Activated CD8-positive, alpha-beta T cell treated with anti-CD3 and anti-CD28 coated beads for 36 hours (primary cell): ENCODE measurements around the gene FRRS1L. TPM values are rescaled to one million over a fixed set of nuclear protein-coding genes. Genes with fewer than 3 reads are reported as not detected.

Source experiments
- ATAC-seq: fragments of 200-7000 bp; cut with Tn5 transposase; one replicate; pipeline ENCODE4 v1.10.0; 2021; ENCODE audit warnings: mild to moderate bottlenecking, moderate library complexity
- CTCF ChIA-PET: fragments of 350-600 bp; sonication (Branson Sonifier 250); formaldehyde crosslinking; loops from one replicate; lab custom pipeline; 2021; ENCODE audit warnings: antibody characterized with exemption; lab: Charles Lee
- POLR2A ChIA-PET: fragments of 350-600 bp; sonication (Branson Sonifier 250); formaldehyde crosslinking; loops from one replicate; lab custom pipeline; 2021; ENCODE audit warnings: antibody characterized with exemption; lab: Charles Lee
- DNase-seq: peaks from one replicate; pipeline ENCODE4 v3.0.0-alpha.2; 2020
- H3K27ac Mint-ChIP-seq: one replicate; pipeline ENCODE4 v1.8.0; 2021; ENCODE audit warnings: mild to moderate bottlenecking, mixed read lengths
- H3K27me3 Mint-ChIP-seq: one replicate; pipeline ENCODE4 v1.8.0; 2021; ENCODE audit warnings: mixed read lengths
- H3K36me3 Mint-ChIP-seq: one replicate; pipeline ENCODE4 v1.8.0; 2021; ENCODE audit warnings: low read depth, mixed read lengths
- H3K4me1 Mint-ChIP-seq: one replicate; pipeline ENCODE4 v1.8.0; 2021; ENCODE audit warnings: low read depth, mixed read lengths
- H3K4me3 Mint-ChIP-seq: one replicate; pipeline ENCODE4 v1.8.0; 2021; ENCODE audit warnings: mild to moderate bottlenecking, moderate library complexity, mixed read lengths
- H3K9me3 Mint-ChIP-seq: one replicate; pipeline ENCODE4 v1.8.0; 2021; ENCODE audit warnings: mixed read lengths
- intact Hi-C: fragments of 100-400 bp; cut with micrococcal nuclease; formaldehyde crosslinking; loops from one replicate; pipeline ENCODE4 v1.10.0; 2022
- total RNA-seq, 2 experiments: library from RNA; stranded (reverse); gene quantifications; one replicate each; pipeline ENCODE4 v1.2.3, GENCODE V29; 2021
- TF ChIP-seq, protein P1 (sequence below): fragments of 200-600 bp; IDR thresholded peaks from one replicate; pipeline ENCODE4 v1.8.0; 2022; ENCODE audit warnings: antibody characterized with exemption, mild to moderate bottlenecking

Gene FRRS1L
- total RNA-seq, 2 experiments from 2014 or later, result not detected

- ATAC-seq (no peak), DNase-seq (no peak)
- TF ChIP-seq, protein P1, sequence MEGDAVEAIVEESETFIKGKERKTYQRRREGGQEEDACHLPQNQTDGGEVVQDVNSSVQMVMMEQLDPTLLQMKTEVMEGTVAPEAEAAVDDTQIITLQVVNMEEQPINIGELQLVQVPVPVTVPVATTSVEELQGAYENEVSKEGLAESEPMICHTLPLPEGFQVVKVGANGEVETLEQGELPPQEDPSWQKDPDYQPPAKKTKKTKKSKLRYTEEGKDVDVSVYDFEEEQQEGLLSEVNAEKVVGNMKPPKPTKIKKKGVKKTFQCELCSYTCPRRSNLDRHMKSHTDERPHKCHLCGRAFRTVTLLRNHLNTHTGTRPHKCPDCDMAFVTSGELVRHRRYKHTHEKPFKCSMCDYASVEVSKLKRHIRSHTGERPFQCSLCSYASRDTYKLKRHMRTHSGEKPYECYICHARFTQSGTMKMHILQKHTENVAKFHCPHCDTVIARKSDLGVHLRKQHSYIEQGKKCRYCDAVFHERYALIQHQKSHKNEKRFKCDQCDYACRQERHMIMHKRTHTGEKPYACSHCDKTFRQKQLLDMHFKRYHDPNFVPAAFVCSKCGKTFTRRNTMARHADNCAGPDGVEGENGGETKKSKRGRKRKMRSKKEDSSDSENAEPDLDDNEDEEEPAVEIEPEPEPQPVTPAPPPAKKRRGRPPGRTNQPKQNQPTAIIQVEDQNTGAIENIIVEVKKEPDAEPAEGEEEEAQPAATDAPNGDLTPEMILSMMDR, result no peak
- intact Hi-C loops, result no loop called here
- Mint-ChIP-seq H3K9me3 (no peaks in the 10 kb centered on the region), H3K27me3 (peaks cover 5% of the 10 kb centered on the region), H3K36me3 (no peaks in the 10 kb centered on the region), H3K4me3 (no peak overlapping the region), H3K4me1 (peaks cover 10% of the 10 kb centered on the region), H3K27ac (no peak overlapping the region)
- ChIA-PET CTCF (no interaction called here), POLR2A (no interaction called here)
Measured at GRCh38 chr9:109176963-109177362, 9.9 kb upstream of the FRRS1L start.

GRCh38 chr9:109176386-109176785 is 9.3 kb upstream of the FRRS1L start:
- no peak overlapping the region for H3K27ac Mint-ChIP-seq
- H3K4me1 Mint-ChIP-seq, result peaks cover 7% of the 10 kb centered on the region
- DNase-seq (no peak), ATAC-seq (no peak)
- ChIA-PET POLR2A (no interaction called here), CTCF (no interaction called here)
- H3K9me3 Mint-ChIP-seq, result no peaks in the 10 kb centered on the region
- peaks cover 5% of the 10 kb centered on the region for H3K27me3 Mint-ChIP-seq
- TF ChIP-seq, protein P1, result no peak
- H3K4me3 Mint-ChIP-seq, result no peak overlapping the region
- intact Hi-C loops, result no loop called here
- H3K36me3 Mint-ChIP-seq, result no peaks in the 10 kb centered on the region

GRCh38 chr9:109172935-109173334 is 5.9 kb upstream of the FRRS1L start:
- Mint-ChIP-seq H3K36me3 (no peaks in the 10 kb centered on the region), H3K4me3 (no peak overlapping the region), H3K27ac (no peak overlapping the region), H3K27me3 (peaks cover 21% of the 10 kb centered on the region), H3K9me3 (no peaks in the 10 kb centered on the region), H3K4me1 (no peaks in the 10 kb centered on the region)
- ChIA-PET POLR2A (no interaction called here), CTCF (interaction anchor here (1.2 kb wide), 1 partner anchor 23 kb away, joined by 3 read pairs; no protein-coding TSS in a partner anchor)
- TF ChIP-seq, protein P1, result no peak
- DNase-seq (no peak), ATAC-seq (no peak)
- intact Hi-C loops, result no loop called here

GRCh38 chr9:109171926-109172325 is 4.9 kb upstream of the FRRS1L start:
- ChIA-PET CTCF (no interaction called here), POLR2A (no interaction called here)
- Mint-ChIP-seq H3K27me3 (peaks cover 30% of the 10 kb centered on the region), H3K9me3 (no peaks in the 10 kb centered on the region), H3K36me3 (no peaks in the 10 kb centered on the region), H3K4me3 (no peak overlapping the region), H3K4me1 (peaks cover 4% of the 10 kb centered on the region), H3K27ac (no peak overlapping the region)
- TF ChIP-seq, protein P1, result no peak
- intact Hi-C loops, result no loop called here
- DNase-seq (no peak), ATAC-seq (no peak)

DNA sequence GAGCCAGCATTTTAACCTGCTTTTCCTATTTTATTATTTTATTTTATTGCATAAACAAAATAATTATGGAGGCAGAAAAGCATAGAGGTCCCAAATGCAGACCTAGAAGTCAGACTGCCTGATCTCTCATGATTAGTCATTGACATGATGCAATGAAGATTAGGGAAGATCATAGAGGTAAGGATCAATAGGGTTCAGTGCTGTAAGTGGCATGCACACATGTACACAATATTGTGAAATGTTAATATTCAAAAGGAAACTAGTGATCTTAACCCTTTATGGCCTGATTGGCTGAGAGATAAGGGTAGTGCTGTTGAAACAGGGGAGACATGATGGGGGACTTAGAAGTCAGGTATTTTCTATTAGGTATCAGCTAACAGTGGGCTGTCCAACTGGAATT is 1.1 kb upstream of the FRRS1L start:
- ATAC-seq (no peak), DNase-seq (no peak)
- Mint-ChIP-seq H3K4me3 (no peak overlapping the region), H3K4me1 (peaks cover 4% of the 10 kb centered on the region), H3K36me3 (peaks cover 3% of the 10 kb centered on the region), H3K27me3 (peaks cover 55% of the 10 kb centered on the region), H3K9me3 (peaks cover 10% of the 10 kb centered on the region), H3K27ac (no peak overlapping the region)
- TF ChIP-seq, protein P1, result no peak
- ChIA-PET CTCF (no interaction called here), POLR2A (no interaction called here)
- intact Hi-C loops, result no loop called here
